Activated effector memory CD4-positive, alpha-beta T cell treated with Interleukin-2 at 50 U/mL for 16 hours (primary cell): ENCODE data around the gene NEU1.
A peak's percentile ranks its signal among the peaks of the same experiment; 100 is the strongest.
"Not testable (repeated sequence)": the region's sequence is repeated elsewhere in the genome, so short reads cannot be mapped to it uniquely, and the experiment has no call there.

Source experiments
- DNase-seq: peaks from one replicate; pipeline ENCODE4 v3.0.0-alpha.2; 2020

The NEU1 gene

DNA sequence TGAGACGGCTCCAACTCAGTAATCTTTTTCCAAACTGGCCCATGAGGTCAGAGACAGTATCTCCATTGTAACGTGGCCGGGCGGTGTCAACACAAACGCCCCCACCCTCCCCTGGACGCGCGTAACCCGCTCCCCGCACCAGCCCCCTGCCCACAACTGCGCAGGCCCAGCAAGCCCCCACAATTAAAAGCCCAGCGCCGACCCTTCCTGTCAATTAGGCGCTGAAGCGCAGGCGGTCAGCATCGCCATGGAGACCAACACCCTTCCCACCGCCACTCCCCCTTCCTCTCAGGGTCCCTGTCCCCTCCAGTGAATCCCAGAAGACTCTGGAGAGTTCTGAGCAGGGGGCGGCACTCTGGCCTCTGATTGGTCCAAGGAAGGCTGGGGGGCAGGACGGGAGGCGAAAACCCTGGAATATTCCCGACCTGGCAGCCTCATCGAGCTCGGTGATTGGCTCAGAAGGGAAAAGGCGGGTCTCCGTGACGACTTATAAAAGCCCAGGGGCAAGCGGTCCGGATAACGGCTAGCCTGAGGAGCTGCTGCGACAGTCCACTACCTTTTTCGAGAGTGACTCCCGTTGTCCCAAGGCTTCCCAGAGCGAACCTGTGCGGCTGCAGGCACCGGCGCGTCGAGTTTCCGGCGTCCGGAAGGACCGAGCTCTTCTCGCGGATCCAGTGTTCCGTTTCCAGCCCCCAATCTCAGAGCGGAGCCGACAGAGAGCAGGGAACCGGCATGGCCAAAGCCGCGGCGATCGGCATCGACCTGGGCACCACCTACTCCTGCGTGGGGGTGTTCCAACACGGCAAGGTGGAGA, 47.4 kb downstream of the NEU1 start, which contains the start of the genes HSPA1A and HSPA1L:
TSS of gene HSPA1A (plus strand) at position 519 of the 814 bp plus-strand sequence. CDS start at position 733, 214 bp downstream.
TSS of gene HSPA1L (minus strand) at position 259 of the 814 bp plus-strand sequence. CDS start 3,311 bp downstream, outside the sequence.
- DNase-seq = peak; percentile 59

DNA sequence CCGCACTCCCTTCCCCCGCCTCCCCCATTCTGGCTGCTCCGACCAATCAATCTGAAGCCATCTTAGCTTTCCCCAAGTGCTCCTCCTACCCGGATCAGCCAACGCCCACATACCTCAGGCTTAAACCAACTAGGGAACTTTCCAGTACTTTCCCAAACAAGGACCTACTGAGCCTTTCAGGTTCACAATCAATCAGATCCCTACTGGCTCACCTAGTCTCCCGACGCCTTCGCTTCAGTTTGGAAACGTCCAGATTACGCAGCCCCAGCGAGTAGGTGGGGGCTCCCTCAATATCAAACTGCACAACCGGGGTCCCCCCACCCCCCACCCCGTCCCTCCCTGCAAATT, 48.0 kb downstream of the NEU1 start:
- peak; percentile 52 for DNase-seq

DNA sequence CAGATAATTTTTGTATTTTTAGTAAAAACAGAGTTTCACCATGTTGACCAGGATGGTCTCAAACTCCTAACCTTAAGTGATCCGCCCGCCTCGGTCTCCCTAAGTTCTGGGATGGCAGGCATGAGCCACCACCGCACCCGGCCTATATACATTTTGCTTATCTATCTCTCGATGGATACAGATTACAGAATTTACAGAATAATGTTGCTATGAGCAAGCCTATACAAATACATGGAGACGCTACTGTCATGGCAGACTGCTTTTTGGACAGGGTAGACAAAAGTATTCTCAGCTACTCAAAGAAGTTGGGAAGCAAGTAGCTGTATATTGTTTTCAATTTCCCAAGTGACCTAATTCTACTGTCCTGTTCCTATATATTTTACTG, 49.2 kb downstream of the NEU1 start:
- no peak for DNase-seq

DNA sequence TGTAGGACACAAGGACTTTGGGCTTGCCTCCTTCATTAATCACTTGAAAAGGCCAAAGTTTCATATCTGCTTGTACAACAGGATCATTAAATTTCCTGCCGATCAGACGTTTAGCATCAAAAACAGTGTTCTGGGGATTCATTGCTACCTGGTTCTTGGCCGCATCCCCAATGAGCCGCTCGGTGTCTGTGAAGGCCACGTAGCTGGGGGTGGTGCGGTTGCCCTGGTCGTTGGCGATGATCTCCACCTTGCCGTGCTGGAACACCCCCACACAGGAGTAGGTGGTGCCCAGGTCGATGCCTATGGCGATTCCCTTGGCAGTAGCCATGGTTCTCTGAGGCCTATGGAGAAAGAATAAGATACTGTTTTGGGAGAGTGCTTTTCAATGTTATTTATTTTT, 51.0 kb downstream of the NEU1 start:
- DNase-seq = no peak

DNA sequence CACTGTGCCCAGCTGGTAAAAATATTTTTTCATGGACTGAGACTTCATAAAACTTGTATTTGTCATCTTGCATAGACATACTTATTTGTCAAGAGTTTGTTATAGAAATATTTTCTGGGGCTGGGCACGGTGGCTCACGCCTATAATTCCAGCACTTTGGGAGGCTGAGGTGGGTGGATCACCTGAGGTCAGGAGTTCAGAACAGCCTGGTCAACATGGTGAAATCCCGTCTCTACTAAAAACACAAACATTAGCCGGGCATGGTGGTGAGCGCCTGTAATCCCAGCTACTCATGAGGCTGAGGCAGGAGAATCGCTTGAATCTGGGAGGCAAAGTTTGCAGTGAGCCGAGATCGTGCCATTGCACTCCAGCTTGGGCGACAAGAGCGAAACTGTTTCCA, 54.0 kb downstream of the NEU1 start:
- DNase-seq = not testable (repeated sequence)
